ENCODE measurements around the gene CDT1.

CDT1 gene

DNA sequence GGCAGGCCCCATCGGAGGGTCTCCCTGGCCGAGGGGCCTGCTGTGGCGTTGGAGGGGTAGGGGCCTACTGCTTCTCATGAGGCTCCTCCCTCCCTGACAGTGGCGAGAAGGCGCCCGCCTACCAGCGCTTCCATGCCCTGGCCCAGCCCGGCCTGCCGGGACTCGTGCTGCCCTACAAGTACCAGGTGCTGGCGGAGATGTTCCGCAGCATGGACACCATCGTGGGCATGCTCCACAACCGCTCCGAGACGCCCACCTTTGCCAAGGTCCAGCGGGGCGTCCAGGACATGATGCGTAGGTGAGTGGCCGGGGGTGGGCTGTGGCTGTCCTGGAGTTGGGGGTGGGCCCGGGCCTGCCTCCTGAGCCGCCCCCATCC, 1.7 kb downstream of the CDT1 start:
- no peak for DNase-seq (ENCODE audit: low read depth)
- no peak overlapping the region for H3K4me3 ChIP-seq (ENCODE audit: low read depth, low read length)
- in situ Hi-C loops (cut with HindIII; ENCODE audit: low sequenced_read_pairs): no loop called here

DNA sequence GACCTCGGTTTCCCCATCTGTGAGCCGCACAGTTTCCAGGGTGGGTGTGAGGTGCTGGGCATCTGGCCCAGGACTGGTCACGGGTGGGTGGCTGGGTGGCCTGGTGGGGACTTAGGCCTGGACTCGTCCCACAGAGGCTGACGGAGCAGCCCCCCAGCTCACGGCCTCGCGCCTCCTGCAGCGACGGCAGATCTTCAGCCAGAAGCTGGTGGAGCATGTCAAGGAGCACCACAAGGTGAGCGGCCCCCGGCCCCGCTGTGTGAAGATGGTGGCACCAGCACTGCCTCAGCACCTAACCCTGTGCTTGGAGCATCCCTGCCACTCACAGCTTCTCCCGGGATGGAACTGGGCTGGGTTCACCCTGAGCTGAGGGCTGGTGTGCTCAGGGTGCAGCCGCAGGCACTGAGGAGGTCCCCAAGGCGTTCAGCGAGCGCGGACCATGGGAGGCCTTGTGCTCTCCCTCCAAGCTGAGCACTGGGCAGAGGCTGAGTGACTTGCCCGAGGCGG, 2.4 kb downstream of the CDT1 start:
- no peak overlapping the region for H3K4me3 ChIP-seq (ENCODE audit: low read depth, low read length)
- no peak for DNase-seq (ENCODE audit: low read depth)
- in situ Hi-C loops (cut with HindIII; ENCODE audit: low sequenced_read_pairs): no loop called here
- TF ChIP-seq, protein P1, sequence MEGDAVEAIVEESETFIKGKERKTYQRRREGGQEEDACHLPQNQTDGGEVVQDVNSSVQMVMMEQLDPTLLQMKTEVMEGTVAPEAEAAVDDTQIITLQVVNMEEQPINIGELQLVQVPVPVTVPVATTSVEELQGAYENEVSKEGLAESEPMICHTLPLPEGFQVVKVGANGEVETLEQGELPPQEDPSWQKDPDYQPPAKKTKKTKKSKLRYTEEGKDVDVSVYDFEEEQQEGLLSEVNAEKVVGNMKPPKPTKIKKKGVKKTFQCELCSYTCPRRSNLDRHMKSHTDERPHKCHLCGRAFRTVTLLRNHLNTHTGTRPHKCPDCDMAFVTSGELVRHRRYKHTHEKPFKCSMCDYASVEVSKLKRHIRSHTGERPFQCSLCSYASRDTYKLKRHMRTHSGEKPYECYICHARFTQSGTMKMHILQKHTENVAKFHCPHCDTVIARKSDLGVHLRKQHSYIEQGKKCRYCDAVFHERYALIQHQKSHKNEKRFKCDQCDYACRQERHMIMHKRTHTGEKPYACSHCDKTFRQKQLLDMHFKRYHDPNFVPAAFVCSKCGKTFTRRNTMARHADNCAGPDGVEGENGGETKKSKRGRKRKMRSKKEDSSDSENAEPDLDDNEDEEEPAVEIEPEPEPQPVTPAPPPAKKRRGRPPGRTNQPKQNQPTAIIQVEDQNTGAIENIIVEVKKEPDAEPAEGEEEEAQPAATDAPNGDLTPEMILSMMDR (IDR thresholded peaks at IDR 0.05; ENCODE audit: low read depth, low read length, missing control alignments): no peak

More for the DNA sequence above, 1.7 kb downstream of the CDT1 start:
- TF ChIP-seq, protein P1 (IDR thresholded peaks at IDR 0.05; ENCODE audit: low read depth, low read length, missing control alignments): no peak

DNA sequence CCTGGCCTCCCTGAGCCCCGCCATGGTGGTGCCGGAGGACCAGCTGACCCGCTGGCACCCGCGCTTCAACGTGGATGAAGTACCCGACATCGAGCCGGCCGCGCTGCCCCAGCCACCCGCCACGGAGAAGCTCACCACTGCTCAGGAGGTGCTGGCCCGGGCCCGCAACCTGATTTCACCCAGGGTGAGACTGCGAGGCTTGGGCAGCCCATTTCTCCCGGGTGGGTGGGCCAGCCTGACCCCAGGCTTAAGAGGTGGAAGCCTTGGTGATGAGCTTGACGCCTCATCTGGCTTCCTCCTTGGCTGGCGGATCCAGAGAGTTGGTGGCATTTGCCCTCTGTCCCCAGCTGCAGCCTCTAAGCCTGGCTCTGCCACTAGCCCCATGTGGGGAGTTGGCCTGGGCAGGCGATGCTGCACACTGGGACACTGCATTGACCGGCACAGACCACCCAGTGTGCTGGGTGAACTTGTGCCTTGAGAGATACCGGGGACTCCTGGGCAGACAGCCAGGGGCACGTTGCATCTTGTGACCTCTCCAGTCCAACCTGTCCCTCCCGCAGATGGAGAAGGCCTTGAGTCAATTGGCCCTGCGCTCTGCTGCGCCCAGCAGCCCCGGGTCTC, 3.0 kb downstream of the CDT1 start:
- TF ChIP-seq, protein P1 (IDR thresholded peaks at IDR 0.05; ENCODE audit: low read depth, low read length, missing control alignments): no peak
- DNase-seq (ENCODE audit: low read depth): no peak
- in situ Hi-C loops (cut with HindIII; ENCODE audit: low sequenced_read_pairs): no loop called here
- H3K4me3 ChIP-seq (ENCODE audit: low read depth, low read length): no peak overlapping the region

DNA sequence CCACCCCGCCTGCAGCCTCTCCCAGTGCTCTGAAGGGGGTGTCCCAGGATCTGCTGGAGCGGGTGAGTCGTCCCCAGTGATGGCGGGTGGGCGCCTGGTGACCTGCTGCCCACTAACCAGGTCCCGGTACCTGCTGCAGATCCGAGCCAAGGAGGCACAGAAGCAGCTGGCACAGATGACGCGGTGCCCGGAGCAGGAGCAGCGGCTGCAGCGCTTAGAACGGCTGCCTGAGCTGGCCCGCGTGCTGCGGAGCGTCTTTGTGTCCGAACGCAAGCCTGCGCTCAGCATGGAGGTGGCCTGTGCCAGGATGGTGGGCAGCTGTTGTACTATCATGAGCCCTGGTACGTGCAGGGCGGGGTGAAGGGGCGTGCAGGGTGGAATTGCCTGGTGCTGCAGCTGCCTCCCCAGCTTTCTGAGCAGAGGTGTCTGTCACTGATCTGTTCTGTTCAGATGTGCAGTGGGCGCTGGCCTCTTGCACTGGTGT, 3.6 kb downstream of the CDT1 start:
- no peak overlapping the region for H3K4me3 ChIP-seq (ENCODE audit: low read depth, low read length)
- TF ChIP-seq, protein P1 (IDR thresholded peaks at IDR 0.05; ENCODE audit: low read depth, low read length, missing control alignments): no peak
- DNase-seq (ENCODE audit: low read depth): no peak
- in situ Hi-C loops (cut with HindIII; ENCODE audit: low sequenced_read_pairs): no loop called here

DNA sequence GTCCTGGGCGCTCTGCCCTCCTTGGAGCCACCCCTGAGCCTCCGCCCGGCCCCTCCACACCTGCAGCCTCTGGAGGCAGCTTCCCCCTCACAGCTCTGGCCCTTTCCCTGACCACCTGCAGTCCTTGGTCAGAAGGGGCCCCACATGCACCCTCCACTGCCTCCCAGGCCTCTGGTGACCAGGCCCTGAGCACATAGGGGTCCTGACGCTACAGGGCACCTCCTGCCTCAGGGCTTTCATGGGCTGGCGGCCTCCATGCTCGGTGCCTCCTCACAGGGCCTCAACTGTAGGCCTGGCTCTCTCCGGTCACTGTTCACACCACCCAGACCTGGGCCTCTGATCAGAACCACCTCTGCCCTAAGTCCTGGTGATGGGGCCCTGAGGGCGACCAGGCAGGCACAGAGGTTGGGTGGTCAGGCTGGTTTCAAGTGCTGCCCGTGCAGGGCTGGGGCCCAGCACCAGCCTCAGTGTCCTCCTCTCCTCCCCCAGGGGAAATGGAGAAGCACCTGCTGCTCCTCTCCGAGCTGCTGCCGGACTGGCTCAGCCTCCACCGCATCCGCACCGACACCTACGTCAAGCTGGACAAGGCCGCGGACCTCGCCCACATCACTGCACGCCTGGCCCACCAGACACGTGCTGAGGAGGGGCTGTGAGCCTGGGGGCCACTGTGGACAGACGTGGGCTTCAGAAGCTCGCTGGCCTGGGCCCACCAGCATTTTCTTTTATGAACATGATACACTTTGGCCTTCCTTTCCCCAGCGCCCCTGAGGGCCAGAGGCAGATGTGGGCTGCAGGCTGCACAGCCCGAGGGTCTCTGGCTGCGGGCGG, 4.3 kb downstream of the CDT1 start:
- in situ Hi-C loops (cut with HindIII; ENCODE audit: low sequenced_read_pairs): no loop called here
- TF ChIP-seq, protein P1 (IDR thresholded peaks at IDR 0.05; ENCODE audit: low read depth, low read length, missing control alignments): no peak
- DNase-seq (ENCODE audit: low read depth): no peak
- H3K4me3 ChIP-seq (ENCODE audit: low read depth, low read length): no peak overlapping the region

DNA sequence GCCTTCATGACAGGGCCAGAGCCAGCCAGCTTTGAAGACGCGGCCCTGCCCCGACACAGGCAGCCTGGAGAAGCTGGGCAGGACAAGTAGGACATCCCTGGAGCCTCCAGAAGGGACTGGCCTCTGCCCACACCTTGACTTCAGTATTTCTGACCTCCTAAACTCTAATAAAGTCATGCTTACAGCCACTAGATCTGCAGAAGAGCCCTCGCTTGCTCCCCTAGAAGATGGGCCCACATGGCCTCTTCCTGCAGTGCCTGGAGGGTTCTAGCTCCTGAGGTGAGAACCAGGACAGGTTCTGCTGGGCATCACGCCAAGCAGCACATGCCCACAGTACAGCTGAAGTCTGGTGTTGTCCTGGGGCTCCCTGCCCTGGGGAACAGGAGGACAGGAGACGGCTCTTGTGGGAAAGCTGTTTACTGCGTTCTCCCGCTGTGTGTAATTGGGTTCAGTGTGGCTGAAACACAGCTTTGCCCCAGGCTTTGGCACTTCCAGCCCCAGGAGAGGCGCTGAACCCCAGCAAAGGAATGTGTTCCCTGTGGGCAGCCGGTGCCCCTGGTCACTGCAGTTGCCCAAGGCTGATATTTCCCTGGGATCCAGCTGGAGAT, 5.6 kb downstream of the CDT1 start:
- no peak overlapping the region for H3K4me3 ChIP-seq (ENCODE audit: low read depth, low read length)
- in situ Hi-C loops (cut with HindIII; ENCODE audit: low sequenced_read_pairs): no loop called here
- no peak for DNase-seq (ENCODE audit: low read depth)
- TF ChIP-seq, protein P1 (IDR thresholded peaks at IDR 0.05; ENCODE audit: low read depth, low read length, missing control alignments): no peak

Measured in astrocyte of the cerebellum (primary cell).